A549 (cell line): ENCODE data around the gene DGKE.

ENCODE experiments used
- CBX8 ChIP-seq: fragments of 200-600 bp; sonication (generic); IDR thresholded peaks from 2 replicates; pipeline ENCODE4 v1.6.1; 2016
- CTCF ChIP-seq: fragments of >200 bp; sonication (Bioruptor Twin); formaldehyde crosslinking; IDR thresholded peaks from 3 replicates; pipeline ENCODE4 v1.5.1; 2016
- ESRRA ChIP-seq: fragments of 150-350 bp; IDR thresholded peaks from 2 replicates; pipeline ENCODE4 v1.6.1; 2014; ENCODE audit warnings: mild to moderate bottlenecking, low read length, borderline replicate concordance
- POLR2A ChIP-seq: IDR thresholded peaks from 2 replicates; pipeline ENCODE4 v1.6.1; 2012; ENCODE audit warnings: mild to moderate bottlenecking, low read length

GRCh38 chr17:56880133-56880532, 46.2 kb downstream of the DGKE start:
- TF ChIP-seq ESRRA, result no peak
- no peak for TF ChIP-seq CTCF
- TF ChIP-seq CBX8, result no peak
- no peak for TF ChIP-seq POLR2A
